ENCODE results near the gene APBB2.

APBB2 gene

DNA sequence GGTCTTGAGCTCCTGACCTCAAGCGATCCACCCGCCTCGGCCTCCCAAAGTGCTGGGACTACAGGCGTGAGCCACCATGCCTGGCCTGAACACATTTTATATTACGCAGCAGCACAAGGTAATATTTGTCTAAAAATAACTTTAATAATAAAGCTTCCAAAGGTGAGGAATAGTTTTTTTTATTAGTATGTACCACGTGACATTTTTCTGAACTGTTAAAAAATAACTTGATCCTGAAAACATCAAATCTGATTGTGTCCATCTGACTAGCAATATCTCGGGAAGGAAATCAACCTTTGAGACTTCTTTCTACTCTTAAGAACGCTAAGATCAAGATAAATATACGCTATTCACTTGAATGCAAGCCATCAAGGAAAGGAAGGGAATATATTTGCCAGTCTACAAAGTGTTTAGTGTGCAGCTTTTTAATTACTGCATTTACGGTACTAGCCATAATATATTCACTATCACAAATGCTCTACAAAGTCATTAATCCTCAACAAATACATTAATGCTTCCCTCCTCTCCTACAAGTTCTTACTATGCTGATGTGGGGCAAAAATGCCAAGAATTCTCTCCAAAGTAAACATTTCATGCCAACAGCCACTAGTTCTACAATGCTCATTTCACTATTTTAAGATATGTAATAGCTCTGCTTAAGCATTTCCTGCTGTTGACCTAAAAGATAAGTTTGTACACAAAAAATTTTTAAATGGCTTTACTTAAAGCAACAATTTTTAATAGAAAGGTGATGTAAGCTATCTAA is 143.6 kb downstream of the APBB2 start:
- peak overlapping the region; percentile 20; the same call in 1 of the 2 replicates for H3K27ac ChIP-seq
- TF ChIP-seq ZFX (IDR thresholded peaks at IDR 0.05): no peak
- TF ChIP-seq, protein P1, sequence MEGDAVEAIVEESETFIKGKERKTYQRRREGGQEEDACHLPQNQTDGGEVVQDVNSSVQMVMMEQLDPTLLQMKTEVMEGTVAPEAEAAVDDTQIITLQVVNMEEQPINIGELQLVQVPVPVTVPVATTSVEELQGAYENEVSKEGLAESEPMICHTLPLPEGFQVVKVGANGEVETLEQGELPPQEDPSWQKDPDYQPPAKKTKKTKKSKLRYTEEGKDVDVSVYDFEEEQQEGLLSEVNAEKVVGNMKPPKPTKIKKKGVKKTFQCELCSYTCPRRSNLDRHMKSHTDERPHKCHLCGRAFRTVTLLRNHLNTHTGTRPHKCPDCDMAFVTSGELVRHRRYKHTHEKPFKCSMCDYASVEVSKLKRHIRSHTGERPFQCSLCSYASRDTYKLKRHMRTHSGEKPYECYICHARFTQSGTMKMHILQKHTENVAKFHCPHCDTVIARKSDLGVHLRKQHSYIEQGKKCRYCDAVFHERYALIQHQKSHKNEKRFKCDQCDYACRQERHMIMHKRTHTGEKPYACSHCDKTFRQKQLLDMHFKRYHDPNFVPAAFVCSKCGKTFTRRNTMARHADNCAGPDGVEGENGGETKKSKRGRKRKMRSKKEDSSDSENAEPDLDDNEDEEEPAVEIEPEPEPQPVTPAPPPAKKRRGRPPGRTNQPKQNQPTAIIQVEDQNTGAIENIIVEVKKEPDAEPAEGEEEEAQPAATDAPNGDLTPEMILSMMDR (conservative IDR thresholded peaks at IDR 0.05): no peak

DNA sequence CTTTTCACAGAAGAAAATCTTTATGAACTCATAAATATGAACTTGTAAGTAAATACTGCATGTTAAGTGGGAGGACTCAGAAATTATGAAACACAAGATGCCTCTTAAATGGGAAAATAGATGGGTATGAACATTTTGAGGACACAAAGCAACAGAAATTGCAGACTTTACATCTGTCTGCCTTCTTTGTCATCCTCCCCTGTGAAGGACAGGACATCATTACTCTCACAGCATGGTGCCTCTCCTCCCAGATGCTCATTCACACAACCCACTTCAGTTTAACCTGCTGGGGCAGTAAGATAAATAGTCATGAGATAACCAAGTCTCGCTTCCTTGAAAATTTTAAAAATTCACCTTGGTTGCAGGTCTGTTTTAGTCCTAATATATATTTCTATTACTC is 144.5 kb downstream of the APBB2 start:
- TF ChIP-seq, protein P1 (conservative IDR thresholded peaks at IDR 0.05): no peak
- H3K27ac ChIP-seq: no peak overlapping the region

DNA sequence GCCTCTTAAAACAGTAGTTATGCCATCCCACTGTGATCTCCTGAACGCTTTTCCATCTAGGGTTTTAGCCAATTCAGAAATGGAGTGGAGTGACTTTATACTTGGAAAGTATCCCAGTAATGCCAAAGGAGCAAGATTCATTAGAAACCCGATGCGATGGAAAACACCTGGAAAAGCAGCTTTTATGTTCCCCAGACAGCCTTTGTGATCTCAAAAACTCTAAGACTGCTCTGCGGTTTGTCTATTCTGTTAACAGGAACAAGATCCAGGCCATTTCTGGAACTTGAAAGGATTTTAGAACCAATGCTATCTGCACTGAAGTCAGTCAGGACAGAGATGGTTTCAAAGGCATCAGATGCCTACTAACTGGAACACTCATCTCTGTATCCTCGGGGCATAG is 145.1 kb downstream of the APBB2 start:
- TF ChIP-seq, protein P1 (conservative IDR thresholded peaks at IDR 0.05): no peak
- H3K27ac ChIP-seq: no peak overlapping the region

DNA sequence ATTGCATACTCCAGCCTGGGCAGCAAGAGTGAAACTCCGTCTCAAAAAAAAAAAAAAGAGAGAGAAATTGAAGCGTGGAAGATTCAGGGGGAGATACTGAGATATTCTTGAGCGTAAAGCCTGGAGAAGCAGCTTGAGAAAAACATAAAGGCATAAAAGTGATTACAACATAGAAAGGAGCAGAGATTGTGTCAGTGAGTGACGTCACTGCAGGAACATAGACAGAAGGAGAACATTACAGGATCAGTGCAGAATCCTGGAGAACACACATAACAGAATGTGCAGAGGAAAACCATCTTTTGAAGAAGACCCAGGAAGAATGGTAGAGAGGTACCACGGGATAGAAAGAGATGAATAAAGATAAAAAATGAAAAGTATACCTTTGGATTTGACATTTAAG is 147.0 kb downstream of the APBB2 start:
- TF ChIP-seq, protein P1 (conservative IDR thresholded peaks at IDR 0.05): no peak
- TF ChIP-seq ZFX (IDR thresholded peaks at IDR 0.05): no peak

DNA sequence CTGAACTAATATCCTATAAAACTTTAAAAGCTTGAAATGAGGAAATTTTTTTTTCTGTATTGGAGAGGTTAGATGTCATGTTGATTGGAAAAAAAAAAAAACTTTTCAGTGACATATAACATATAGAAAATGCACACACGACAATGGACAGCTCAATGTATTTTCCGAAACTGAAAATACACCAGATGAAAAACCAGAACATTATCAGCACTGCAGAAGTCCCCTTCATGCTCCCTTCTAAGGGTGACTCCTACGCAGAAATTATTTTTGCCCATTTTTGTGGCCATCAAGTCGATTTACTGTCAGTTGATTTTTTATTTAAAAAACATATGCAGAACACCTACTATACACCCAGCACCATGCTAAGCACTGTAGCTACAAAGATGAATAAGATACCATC is 148.3 kb downstream of the APBB2 start:
- H3K27ac ChIP-seq: no peak overlapping the region
- no peak for TF ChIP-seq ZFX (IDR thresholded peaks at IDR 0.05)
- TF ChIP-seq, protein P1 (conservative IDR thresholded peaks at IDR 0.05): no peak

More for the DNA sequence above, 147.0 kb downstream of the APBB2 start:
- H3K27ac ChIP-seq: no peak overlapping the region

DNA sequence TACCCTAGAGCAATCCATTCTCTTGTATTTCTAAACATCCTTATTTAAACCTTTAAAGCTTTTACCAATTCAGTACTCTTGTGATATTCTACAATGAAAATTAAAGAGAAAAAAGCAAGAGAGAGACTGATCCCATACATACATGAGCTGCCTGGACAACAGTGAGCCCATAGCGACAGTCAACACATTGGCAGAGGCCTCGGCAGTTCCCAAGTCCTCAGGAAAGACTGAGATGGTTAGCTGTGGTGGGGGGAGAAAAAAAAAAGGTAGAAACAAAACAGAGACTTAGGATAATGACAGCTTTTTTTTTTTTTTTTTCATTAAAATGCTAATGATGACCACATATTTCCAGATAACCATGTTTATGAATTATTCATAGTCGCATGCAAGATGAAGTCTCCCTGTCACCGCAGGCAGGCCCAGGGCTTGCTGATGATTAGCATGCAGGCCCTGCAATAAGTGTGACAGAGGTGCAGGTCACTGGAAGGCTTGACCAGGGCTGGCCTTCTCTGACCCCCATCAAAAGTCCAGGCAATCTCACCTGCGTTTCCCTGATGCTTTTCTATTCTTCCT is 148.8 kb downstream of the APBB2 start:
- TF ChIP-seq, protein P1 (conservative IDR thresholded peaks at IDR 0.05): no peak
- no peak for TF ChIP-seq ZFX (IDR thresholded peaks at IDR 0.05)
- no peak overlapping the region for H3K27ac ChIP-seq

DNA sequence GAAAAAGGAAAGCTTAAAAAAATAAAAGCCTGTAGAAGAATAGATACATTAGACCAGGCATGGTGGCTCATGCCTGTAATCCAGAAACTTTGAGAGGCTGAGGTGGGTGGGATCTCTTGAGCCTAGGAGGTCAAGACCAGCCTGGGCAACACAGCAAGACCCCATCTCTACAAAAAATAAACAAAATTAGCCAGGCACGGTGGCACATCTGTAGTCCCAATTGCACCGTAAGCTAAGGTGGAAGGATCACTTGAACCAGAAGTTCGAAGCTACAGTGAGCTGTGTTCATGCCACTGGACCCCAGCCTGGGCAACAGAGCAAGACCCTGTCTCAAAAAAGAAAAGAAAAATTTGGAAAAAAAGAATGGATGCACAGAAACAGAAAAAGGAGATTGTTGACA is 149.4 kb downstream of the APBB2 start:
- H3K27ac ChIP-seq: no peak overlapping the region
- no peak for TF ChIP-seq ZFX (IDR thresholded peaks at IDR 0.05)
- TF ChIP-seq, protein P1 (conservative IDR thresholded peaks at IDR 0.05): no peak
